HG03571 (cell line): ENCODE data around the gene CYB561D2.

Experiments
- ATAC-seq: cut with Tn5 transposase; IDR thresholded peaks from one replicate; pipeline ENCODE4 v1.9.1; 2021; ENCODE audit not compliant: unreplicated experiment

Gene CYB561D2

DNA sequence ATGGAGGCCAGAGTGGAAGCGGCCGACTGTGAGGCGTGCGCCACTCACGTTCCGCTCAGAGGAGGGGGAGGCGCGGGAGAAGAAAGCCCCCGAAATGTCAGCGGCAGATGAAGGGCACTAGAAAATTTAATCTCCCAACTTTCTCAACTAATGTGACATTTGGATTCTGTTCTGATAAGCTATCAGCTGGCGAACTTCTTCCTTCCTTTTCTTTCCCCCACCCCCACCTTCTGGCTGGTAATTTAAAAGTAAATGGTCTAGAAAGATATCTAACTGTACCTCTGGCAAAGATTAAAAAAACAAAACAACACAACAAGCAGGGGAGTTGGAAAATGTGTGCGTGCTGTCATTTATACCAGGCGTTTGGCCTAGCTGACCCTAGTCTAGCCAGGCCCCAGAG lies 35.1 kb downstream of the CYB561D2 start:
- ATAC-seq, result no peak

DNA sequence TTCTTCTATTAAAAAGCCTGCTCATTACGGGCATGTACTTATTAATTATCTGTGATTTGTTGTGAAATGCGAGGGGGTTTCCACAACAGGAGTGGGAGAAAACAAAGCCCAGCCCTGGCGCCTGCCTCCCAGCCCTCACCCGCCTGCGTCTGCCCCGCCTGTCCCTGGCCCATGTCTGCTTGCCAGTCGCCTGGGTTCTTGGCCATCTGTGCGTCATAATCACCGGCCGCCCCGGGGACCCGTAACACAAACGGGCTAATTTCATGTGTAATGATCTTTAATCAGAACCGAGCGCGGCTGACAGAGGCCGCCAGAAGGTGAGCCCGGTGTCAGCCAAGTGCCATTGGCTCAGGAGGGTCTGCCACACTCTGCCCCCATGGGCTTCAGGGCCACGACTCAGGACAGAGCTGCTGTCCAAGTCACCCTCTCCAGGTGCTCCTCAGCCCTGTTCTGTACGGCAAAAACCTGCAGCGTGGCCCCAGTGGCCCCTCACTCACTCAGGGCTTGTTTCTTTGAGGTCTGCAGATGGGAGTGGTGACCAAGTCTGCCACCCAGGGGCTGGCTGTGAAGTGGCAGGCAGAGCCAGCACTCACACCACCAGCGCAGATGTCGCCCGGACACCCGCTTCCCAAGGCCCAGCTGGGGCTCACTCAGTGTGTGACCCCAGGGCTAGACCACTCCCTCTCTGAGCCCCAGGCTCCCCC lies 37.5 kb downstream of the CYB561D2 start:
- no peak for ATAC-seq

- ATAC-seq, result no peak
Measured at GRCh38 chr3:50388720-50389413, 38.2 kb downstream of the CYB561D2 start.

GRCh38 chr3:50389414-50389767 lies 38.7 kb downstream of the CYB561D2 start:
- ATAC-seq, result no peak

- no peak for ATAC-seq
Measured at GRCh38 chr3:50390508-50391224, 40.0 kb downstream of the CYB561D2 start.

- ATAC-seq, result no peak
Measured at GRCh38 chr3:50392101-50392715, 41.5 kb downstream of the CYB561D2 start.

DNA sequence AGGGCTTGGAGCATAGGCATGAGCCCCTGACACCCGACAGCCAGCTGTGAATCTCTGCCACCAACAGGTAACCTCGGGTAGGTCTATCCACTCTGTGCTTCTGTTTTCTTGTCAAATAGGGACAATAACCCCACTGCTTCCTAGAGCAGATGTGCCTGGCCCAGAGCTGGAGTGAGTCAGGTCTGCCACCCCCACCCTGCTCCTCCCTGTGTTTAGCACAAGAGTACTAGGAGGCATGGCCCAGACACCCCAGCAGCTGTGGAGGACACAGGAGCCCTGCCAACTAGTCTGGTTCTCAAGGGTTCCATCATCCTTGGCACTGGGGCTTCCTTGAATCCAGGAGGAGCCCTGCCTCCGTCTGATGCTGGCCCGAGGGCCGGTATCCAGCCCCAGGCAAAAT lies 42.4 kb downstream of the CYB561D2 start:
- ATAC-seq, result no peak

DNA sequence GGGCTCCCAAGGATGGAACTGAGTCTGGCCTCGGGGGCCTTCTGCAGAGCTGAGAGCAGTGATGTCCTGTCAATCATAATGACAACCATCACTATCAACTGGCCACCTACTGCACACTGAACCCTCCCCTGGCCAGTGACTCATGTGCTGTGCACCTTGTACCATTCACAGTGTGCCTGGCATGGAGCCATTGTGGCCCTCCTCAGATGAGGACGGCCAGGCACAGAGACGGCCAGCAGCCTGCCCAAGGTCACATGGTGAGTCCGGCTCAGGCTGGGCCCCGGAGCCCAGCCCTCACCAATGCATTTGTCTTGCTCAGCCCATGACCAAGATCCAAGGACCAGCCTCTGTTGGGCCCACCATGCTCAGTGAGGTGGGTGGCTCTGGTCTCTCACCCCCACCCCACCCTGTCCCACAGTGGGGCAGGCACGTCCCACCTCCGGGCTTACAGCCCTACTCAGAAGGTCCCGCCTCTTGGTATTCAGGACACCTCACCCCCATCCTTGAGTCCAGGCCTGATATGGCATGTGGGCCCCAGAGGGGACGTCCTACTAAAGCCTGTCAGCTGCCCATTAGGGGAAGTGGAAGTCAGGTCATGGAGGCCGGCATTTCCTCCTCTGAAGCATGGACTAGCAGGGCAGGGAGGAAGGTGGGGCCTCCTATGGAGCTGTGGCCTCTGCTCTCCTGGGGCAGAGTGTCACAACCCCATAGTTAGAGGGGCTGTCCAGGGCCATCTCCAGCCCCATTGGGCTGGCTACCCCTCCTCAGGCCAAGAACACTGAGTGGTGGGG lies 44.6 kb downstream of the CYB561D2 start:
- ATAC-seq, result no peak

DNA sequence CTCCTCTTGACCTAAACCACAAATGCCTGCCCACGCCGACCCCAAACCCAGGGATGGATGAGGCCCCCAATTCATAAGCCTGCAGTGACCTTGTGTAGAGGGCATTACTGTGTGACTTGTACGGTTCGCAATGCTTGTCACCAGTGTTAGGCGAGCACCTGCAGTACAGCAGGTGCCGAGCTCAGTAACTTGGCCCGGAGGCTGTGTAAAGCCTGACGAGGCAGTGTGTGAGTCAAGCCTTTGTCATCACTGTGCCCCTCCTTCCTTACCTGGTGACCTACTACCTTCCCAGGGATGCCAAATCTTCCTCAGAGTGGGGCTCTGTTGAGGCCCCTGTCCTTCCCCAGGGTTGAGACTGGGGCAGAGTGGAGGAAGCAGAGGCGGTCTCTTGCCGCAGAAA lies 45.8 kb downstream of the CYB561D2 start:
- no peak for ATAC-seq

DNA sequence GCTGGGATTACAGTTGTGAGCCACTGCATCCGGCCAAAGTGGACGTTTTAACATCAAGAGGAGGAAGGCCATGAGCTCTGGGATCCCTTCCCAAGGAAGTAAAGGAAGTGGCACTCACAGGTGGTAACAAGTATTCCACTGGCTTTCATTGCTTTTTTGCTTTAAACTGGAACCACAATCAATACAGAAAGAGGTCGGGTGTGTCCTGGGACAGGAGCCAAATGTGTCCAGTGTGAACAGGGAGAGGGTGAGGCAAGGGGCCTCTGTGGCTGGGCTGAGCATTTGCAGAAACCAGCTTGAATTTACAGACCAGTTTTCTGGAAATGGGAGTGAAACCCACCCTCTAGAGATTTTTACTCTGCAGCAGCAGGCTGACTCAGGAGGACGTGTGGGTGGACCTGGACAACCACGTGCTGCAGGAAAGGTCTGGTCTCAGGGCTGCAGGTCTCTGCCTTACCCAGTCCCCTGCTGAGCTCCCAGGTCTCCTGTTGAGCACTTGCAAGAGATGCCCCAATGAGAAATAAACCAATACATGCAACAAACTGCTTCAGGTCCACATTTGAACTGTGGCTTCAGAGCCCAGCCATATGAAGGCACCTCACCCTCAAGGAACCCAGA lies 51.4 kb downstream of the CYB561D2 start:
- ATAC-seq, result no peak
